A172 (cell line): ENCODE data around the gene CKAP5. TPM values are rescaled to one million over a fixed set of nuclear protein-coding genes. Genes with fewer than 3 reads are reported as not detected.

Experiments
- DNase-seq: peaks from one replicate; pipeline ENCODE4 v3.0.0-alpha.2; 2015; ENCODE audit warnings: low spot score
- total RNA-seq: library from RNA; depleted of rRNA; stranded (reverse); fragments of >200 nt; shearing (Covaris generic); gene quantifications from 2 replicates; pipeline ENCODE4 v1.2.3, GENCODE V29; 2014

The CKAP5 gene
- total RNA-seq, 1 experiment from 2014 or later: 155 TPM

DNA sequence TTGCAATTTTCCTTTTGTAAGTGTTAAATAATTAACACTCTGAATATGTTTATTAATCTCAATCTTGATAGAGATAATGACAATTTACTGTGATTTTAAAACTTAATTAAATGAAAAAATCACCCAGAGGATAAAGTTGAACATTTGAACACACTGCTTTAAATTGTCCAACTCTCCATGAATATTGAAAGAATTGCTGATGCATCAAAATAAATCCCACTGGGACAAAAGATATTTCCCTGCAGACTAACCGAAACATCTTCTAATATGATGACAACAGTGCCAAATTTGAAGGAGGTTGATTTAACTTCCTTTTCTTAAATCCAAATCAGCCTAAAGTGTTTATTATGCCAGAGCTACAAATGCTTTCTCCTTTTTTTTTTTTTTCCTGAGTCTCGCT lies 79.4 kb downstream of the CKAP5 start:
- DNase-seq: no peak

DNA sequence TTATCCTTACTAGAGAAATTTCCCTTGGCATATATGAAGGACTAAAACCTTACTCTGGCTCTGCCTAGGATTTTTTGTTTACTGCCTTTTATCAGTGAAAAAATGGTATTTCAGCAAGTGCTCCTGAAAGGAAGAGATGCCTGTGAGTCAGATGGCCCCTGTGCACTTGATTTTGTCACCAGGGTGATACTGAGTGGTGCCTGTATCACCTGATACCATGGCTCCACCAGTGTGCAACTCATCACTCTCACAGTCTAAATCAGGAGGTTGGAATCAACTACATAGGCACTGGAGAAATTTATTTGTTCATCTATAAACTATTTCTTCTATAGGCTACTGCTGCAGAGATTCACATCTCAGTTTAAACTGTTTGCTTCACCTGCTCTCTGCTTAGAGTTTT lies 83.8 kb downstream of the CKAP5 start:
- DNase-seq: no peak

DNA sequence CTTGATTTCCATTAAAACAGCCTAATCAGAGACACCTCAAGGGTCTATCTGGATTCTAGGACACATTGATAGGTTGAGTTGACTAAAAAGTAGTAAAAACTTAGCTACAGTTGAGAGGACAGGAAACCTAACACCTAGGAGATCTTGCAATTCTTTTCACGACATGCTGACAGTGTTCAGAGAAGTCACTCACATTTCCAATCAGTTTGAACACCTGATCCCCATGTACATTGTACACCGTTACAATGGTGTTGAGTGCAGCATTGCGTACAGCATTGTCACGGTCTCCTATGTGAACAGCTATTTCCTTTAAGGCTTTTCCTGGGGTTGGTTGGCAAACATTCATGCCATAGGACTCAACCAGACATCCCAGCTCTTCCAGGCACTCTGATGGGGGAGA lies 84.3 kb downstream of the CKAP5 start:
- no peak for DNase-seq

DNA sequence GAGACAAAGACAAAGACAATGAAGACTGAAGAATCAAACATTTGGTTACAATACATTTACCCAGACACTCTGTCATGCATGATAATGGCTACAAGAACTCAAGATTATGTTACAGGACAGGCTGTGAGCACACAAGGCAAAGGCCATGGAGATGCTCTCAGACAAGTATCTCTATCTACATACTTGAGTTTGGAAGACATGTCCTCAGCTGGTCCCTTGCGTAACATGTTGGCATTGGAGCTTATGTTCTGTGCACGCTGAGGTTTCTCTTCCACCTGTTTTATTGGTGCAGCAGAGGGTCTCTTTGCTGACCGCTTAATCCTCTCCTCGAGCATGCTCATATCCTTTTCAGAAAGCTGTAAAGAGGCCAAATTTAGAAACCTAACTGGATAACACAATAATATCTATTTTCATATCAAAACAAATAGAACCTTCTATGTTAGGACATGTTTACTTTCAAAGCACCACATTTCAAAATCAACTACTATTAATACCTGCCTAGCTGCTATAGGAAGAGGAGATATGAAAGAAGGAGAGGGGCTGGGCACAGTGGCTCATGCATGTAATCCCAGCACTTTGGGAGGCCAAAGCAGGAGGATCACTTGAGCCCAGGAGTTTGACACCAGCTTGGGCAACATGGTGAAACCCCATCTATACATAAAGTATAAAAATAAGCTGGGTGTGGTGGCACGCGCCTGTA lies 85.5 kb downstream of the CKAP5 start:
- no peak for DNase-seq

DNA sequence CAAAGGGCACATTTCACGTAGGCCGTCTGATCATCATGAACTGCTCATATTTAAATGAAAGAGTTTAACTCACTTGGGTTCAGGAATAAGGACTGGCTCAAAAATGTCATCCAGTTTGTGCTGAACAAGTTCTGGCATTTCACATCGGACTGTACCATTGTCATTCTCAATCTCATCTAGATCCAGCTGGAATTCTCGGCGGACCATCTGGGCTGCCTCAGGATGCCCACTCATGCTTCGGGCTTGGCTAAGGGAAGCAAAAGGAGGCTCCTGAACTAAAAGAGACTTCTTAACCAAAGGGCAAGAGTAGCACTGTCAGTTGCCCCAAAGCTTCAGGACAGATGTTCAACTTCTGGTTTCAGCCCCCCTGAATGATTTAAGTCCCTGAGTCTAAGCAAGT lies 86.9 kb downstream of the CKAP5 start:
- no peak for DNase-seq

DNA sequence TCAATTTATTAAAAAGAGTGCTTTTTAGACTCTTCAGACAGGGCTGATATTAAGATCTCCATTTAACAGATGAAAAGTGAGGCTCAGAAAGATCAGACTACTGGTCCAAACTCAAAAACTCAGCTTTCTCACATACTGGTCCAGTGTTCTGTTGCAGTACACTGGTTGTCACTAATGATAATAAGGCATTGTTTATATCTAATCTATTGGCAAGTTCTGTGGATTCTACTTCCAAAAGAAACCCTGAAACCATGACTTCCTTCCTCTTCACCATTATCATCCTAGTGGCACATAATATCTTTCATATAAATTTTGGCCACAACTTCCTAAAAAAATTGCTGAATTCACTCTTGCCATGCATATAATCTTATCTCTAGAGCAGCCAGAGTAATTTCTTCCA lies 90.1 kb downstream of the CKAP5 start:
- no peak for DNase-seq

DNA sequence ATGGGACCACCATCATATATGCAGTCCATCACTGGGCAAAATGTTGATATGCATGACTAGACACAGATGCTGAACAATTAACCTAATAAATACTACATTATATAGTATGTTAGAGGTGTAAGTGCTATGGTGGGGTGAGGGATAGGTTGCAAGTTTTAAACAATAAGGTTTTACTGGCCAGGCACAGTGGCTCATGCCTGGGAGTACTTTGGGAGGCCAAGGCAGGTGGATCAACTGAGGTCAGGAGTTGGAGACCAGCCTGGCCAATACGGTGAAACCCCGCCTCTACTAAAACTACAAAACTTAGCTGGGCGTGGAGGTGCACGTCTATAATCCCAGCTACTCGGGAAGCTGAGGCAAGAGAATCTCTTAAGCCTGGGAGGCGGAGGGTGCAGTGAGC lies 98.9 kb downstream of the CKAP5 start:
- DNase-seq: no peak

DNA sequence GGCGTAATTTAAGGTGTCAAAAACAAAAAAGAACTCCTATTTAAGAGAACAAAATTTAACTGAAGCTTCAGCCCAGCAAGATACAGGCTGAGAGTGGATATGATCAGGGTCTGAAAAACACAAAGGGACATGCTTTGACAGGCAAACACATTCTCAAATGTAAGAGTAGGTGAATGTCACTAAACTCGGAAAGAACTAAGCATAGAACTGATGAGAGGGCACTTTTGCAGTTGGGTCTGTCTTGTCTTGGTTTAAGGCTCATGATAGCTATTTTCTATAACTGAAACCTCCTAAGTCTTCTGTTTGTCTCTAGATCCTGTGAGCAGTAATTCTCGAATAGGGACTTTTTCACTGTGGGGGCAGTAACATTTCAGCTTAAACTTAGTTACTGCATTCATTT lies 100.1 kb downstream of the CKAP5 start:
- DNase-seq: no peak

DNA sequence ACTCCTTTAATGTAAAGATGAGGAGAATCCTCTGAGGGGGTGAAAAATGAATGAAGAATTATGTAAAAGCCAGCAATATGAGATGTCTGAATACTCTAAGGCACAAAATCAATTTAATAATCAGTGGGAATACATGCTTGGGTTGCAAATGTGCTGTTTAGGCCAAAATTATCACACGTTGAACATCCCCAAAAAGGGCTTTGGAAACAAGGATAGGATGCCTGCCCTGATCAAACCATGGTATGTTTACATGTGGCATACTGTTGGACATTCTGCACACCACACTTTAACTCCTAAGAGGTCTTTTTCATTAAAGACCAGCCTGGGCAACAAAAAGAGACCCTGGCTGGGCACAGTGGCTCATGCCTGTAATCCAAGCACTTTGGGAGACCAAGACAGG lies 100.8 kb downstream of the CKAP5 start:
- no peak for DNase-seq

DNA sequence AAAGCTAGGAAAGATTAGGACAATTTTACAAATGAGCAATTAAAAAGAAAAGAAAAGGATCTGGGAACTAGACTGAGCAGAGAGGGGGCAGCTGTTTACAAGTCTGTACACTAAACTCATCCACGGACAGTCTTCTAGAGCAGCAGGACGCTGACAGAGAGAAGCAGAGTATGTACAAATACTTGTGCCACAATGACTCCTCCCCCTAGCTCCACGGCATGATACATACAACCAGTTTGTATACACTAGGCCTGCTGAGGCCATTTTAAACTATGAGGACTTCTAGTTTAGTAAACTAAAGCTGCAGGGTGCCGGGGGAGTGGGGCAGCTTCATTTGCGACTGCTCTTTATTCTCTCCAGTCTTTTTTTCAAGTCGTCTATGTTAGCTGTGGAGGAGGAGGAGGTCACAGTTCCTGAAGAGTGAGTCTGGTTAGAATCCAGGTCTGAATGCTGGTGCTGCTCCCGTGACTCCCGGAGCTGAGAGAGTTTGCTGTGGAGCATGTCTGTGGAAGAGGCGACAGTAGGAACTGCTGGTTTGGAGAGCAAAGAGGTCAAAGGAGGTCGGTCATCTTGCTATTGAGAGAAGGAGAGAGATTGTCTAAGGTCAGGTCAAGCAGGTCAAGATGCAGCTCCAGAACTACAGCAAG lies 102.3 kb downstream of the CKAP5 start:
- DNase-seq: no peak

DNA sequence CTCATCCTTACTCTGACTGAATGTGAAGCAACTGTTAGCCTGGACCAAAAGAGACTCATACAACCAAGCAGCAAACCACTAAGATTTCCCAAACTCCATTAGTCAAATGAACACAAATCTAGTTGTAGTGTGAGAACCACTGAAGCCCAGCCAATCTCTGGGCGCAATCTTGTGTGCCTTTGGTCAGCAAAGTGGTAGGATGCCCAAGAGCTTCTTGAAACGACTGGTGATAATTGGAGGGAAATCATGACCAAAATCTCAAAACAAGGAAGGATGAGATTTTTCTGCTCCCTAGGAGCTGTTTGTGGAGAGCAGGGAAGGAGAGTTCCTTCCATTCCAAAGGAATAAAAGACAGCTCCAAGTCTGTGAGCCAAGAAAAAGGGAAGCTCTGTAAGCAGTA lies 103.0 kb downstream of the CKAP5 start:
- DNase-seq: no peak

DNA sequence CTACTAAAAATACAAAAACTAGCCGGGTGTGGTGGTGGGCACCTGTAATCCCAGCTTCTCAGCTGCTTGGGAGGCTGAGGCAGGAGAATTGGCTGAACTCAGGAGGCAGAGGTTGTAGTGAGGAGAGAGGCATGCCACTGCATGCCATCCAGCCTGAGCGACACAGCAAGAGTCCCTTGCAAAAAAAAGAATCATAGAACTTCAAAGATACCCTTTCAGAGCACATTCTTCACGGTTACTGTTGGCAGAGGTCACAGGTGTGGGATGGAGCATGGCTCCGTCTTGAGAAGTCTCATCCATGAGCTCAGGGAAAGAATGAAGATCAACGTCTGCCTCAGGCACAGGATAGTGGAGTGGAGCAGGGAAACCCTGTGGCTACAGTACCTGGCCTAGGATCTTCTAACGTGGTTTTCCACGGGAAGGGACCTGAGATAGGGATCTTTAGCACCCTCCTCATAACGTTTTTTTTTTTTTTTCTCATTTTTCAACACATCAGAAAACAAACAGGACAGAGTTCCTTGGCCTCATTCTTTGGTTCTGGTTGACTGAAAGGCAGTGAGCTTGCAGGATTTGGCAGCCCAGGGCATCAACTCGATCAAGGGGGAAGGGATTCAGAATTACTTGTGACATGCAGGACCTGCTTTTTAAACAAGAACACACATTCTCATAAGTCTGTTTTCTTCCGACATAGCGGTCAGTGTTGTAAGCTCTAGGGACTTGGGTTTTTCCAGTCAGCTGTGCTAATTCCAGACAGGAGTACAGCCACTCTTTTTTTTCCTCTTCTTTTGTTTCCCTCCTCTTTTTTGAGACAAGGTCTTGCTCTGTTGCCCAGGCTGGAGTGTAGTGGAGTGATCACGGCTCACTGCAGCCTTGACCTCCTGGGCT lies 104.2 kb downstream of the CKAP5 start:
- DNase-seq: no peak

DNA sequence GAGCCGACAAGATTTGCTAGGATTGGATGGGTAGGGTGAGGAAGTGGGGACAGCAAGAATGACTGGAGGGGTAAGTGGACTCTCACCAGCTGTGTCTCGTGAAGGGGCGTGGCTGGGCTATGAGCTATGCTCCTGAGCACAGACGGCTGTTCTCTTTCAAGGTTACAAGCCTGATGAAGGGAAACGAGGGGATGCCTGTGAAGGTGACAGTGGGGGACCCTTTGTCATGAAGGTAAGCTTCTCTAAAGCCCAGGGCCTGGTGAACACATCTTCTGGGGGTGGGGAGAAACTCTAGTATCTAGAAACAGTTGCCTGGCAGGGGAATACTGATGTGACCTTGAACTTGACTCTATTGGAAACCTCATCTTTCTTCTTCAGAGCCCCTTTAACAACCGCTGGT lies 107.2 kb downstream of the CKAP5 start:
- no peak for DNase-seq

DNA sequence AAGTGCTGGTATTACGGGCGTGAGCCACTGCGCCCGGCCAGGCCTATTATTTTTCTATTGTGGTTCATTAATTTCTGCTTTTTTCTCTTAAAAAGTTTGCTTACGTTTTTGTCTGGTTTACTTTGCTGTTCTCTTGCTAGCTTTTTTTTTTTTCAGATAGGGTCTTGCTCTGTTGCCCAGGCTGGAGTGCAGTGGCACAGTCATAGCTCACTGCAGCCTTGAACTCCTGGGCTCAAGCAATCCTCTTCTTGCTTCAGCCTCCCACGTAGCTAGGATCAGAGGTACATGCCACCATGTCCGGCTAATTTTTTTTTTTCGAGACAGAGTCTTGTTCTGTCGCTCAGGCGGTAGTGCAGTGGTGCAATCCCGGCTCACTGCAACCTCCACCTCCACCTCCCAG lies 108.4 kb downstream of the CKAP5 start:
- no peak for DNase-seq

DNA sequence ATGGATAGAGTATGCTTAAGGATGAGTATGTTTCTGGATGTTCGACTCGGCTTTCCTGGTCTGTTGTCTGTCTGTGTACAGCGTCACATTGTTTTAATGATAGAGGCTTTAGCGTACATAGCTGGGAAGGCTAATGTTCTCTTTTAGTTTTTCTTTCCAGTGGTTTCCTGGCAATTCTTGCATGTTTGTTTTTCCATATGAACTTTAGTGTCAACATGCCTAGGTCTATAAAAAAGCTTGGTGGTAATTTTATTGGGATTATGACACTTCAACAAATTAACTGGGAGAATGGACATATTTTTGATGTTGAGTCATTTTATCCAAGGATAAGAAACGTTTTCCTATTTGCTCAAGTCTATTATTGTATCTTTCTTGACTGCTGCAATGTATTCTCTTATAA lies 109.5 kb downstream of the CKAP5 start:
- peak; percentile 37 for DNase-seq

DNA sequence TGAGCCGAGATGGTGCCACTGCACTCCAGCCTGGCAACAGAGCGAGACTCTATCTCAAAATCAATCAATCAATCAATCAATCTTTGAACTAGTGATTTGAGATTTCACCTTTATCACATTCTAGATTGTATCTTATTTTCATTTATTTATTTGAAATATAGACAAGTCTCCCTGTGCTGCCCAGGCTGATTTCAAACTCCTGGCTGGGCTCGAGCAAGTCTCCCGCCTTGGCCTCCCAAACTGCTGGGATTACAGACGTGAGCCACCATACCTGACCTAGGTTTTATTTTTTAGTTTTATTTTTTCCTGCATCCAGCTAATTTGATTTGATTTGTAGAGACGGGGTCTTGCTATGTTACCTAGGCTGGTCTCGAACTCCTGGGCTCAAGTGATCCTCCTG lies 109.9 kb downstream of the CKAP5 start:
- DNase-seq: no peak

DNA sequence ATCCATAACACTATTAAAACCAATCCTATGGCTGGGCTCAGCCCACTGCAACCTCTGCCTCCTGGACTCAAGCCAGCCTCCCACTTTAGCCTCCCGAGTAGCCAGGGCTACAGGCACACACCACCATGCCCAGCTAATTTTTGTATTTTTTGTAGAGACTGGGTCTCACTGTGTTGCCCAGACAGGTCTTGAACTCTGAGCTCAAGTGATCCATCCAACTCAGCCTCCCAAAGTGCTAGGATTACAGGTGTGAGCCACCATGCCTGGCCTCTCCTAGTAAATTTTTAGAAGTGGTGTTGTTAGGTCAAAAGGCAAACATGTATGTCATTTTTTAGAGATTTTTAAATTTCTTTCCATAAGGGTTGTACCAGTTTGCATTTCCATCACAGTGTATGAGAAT lies 112.8 kb downstream of the CKAP5 start:
- no peak for DNase-seq

DNA sequence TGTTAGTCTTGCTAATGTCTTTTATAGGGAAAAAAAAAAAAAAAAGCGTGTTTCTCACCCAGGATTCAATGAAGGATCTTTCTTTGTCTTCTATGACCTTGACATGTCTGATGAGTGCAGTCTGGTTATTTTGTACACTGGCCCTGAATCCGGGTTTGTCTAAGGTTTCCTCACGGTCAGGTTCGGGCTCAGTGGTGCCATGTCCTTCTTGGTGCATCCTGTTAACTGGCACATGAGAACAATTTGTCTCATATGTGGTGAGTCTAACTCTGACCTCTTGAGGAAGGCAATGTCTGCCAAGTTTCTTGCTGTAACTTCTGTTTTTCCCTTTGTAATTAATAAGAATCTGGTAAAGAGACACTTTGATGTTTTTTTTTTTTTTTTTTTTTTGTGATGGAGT lies 114.5 kb downstream of the CKAP5 start:
- DNase-seq: no peak

DNA sequence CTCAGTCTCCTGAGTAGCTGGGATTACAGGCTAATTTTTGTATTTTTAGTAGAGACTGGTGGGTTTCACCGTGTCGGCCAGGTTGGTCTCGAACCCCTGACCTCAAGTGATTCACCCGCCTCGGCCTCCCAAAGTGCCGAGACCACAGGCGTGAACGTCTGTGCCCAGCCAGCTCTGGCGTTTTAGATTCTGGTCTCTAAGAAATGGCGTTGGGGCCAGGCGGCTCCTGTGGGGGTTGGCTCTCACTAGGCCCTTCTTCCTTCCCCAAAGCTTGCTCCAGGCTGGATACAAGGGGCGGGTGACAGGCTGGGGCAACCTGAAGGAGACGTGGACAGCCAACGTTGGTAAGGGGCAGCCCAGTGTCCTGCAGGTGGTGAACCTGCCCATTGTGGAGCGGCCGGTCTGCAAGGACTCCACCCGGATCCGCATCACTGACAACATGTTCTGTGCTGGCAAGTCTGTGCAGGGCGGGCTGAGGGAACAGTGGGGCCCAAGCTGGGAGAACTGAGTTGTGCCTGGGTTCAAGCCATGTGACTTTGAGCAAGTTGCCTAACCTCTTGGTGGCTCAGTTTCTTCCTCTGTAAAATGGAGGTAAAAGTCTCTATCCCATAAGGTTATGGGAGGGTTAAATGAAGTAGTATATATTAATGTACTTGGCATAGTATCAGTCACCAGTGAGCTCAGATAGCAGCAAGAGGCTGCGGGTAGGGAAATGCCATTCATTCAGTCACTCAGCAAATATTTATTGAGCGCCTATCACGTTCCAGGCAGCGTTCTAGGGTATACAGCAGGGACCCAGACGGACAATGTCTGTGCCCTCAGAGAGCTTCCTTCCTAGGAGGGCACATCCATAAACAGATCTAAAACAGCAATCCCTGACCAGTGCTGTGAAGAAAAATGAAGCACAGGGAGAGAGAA lies 116.7 kb downstream of the CKAP5 start:
- no peak for DNase-seq

DNA sequence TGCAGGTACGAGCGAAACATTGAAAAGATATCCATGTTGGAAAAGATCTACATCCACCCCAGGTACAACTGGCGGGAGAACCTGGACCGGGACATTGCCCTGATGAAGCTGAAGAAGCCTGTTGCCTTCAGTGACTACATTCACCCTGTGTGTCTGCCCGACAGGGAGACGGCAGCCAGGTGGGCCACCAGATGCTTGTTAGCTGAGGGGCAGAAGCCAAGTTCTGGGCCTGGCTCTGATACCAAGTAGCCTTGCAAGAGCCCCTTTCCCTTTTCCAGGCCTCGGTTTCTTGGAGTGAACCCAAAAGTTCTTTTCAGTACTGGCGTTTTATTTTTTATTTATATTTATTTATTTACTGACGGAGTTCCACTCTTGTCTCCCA lies 117.4 kb downstream of the CKAP5 start:
- no peak for DNase-seq

DNA sequence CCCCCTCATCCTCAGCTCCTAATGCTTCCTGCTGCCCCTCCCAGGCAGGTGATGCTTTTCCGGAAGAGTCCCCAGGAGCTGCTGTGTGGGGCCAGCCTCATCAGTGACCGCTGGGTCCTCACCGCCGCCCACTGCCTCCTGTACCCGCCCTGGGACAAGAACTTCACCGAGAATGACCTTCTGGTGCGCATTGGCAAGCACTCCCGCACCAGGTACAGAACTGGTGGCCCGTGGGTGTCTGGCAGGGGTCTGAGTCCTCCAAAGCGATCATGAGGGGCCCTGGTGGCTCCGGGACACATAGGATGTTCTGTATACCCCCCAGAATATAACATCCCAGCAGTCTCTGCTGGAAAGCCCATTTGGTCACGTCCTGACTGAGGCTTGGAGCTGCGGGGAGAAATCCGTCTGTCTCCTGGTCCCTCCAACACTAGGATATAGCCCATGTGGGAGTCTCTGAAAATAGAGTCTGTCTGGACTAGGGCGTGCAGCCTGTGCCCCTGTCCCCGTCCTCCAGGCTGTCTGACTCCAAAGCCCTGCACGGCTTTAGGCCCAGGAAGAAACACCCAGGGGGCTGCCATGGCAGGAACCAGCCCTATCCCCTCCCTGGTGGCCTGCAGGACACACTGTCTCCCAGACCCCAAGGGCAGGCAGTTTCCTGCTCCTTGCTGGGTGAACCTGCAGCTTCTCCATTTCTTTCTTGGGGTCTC lies 118.0 kb downstream of the CKAP5 start:
- DNase-seq: no peak
